SU-DHL-6 (cell line): ENCODE measurements around the gene CREB5.

Source experiments
- H2AFZ ChIP-seq: fragments of 200-600 bp; sonication (generic); 2 replicates; pipeline ENCODE4 v1.6.1; 2014; ENCODE audit warnings: low read depth, mild to moderate bottlenecking, moderate library complexity, mixed read lengths, antibody characterized with exemption, low read length; ENCODE audit not compliant: severe bottlenecking
- H3F3A ChIP-seq: fragments of 200-600 bp; shearing (Covaris generic); 2 replicates; pipeline ENCODE4 v1.6.0; 2016; ENCODE audit warnings: antibody characterized with exemption, mild to moderate bottlenecking; ENCODE audit not compliant: insufficient read depth
- H3K27ac ChIP-seq: fragments of 200-600 bp; sonication (generic); 2 replicates; pipeline ENCODE4 v1.5.1; 2016; ENCODE audit warnings: low read depth, mild to moderate bottlenecking, low read length, moderate library complexity, mixed read lengths
- H3K27me3 ChIP-seq: fragments of 200-600 bp; sonication (generic), shearing (Covaris generic); 2 replicates; pipeline ENCODE4 v1.6.0; 2014; ENCODE audit warnings: mild to moderate bottlenecking, low read length
- H3K36me3 ChIP-seq: fragments of 200-600 bp; sonication (generic); 2 replicates; pipeline ENCODE4 v1.6.1; 2014; ENCODE audit warnings: mild to moderate bottlenecking, low read length, mixed read lengths
- H3K4me2 ChIP-seq: fragments of 300-600, 200-600 bp; shearing (Covaris generic), sonication (generic); 2 replicates; pipeline ENCODE4 v1.6.0; 2014; ENCODE audit warnings: low read length, low read depth, mild to moderate bottlenecking; ENCODE audit not compliant: poor library complexity, severe bottlenecking
- H3K4me3 ChIP-seq: fragments of 200-600 bp; sonication (generic); 2 replicates; pipeline ENCODE4 v1.5.1; 2014; ENCODE audit warnings: antibody characterized with exemption, low read length, mild to moderate bottlenecking, mixed read lengths; ENCODE audit not compliant: insufficient read depth, poor library complexity, severe bottlenecking
- H3K79me2 ChIP-seq: fragments of 200-600 bp; sonication (generic); 2 replicates; pipeline ENCODE4 v1.6.1; 2014; ENCODE audit warnings: mild to moderate bottlenecking, low read length, moderate library complexity; ENCODE audit not compliant: insufficient read depth
- H3K9ac ChIP-seq: fragments of 200-600 bp; sonication (generic); 2 replicates; pipeline ENCODE4 v1.7.0; 2014; ENCODE audit warnings: mild to moderate bottlenecking, low read length
- H3K9me2 ChIP-seq: fragments of 200-600 bp; sonication (generic); replicated peaks from 2 replicates; pipeline ENCODE4 v1.6.1; 2014; ENCODE audit warnings: low read length; ENCODE audit not compliant: insufficient read depth
- H3K9me3 ChIP-seq: fragments of 200-600 bp; sonication (generic); 2 replicates; pipeline ENCODE4 v1.6.1; 2014; ENCODE audit warnings: low read length, mixed read lengths; ENCODE audit not compliant: insufficient read depth
- H4K20me1 ChIP-seq: fragments of 200-600 bp; sonication (generic); 2 replicates; pipeline ENCODE4 v1.6.1; 2014; ENCODE audit warnings: low read depth, mild to moderate bottlenecking, antibody characterized with exemption, low read length, moderate library complexity, mixed read lengths
- EZH2phosphoT487 ChIP-seq: fragments of 200-600 bp; sonication (generic), shearing (Covaris generic); conservative IDR thresholded peaks from 2 replicates; pipeline ENCODE4 v1.6.1; 2018; ENCODE audit warnings: mild to moderate bottlenecking, antibody characterized with exemption, low read length, moderate library complexity, mixed read lengths
- TF ChIP-seq, protein P1 (sequence below): fragments of 200-600 bp; sonication (generic); IDR thresholded peaks from one replicate; pipeline ENCODE4 v1.5.1; 2017; ENCODE audit warnings: antibody characterized with exemption, mild to moderate bottlenecking, low read length, moderate library complexity; ENCODE audit not compliant: insufficient read depth, poor library complexity, severe bottlenecking

The CREB5 gene

DNA sequence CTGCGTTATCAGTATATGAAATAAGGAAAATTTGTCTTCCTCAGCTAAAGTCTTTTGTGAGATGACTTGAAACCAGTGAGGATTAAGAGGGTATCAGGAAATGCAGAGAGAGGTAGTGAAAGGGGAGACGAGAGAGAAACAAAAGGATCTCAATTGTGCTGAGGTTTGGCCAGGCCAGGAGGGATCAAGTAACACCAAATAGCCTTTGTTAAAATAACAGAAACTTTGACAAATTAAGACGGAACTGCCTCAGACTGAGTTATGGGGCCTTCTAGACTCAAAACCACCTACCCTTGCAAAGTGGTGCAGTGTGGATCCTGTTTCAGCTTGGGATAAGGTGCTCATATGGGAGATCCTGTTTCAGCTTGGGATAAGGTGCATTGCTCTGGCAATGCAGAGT lies 263.1 kb downstream of the CREB5 start:
- Histone ChIP-seq H3K9me2 (no peaks in the 10 kb centered on the region), H3K4me2 (no peak overlapping the region), H3K27me3 (no peaks in the 10 kb centered on the region), H4K20me1 (no peaks in the 10 kb centered on the region), H3F3A (no peaks in the 10 kb centered on the region), H3K9me3 (no peaks in the 10 kb centered on the region), H3K9ac (no peak overlapping the region), H2AFZ (no peak overlapping the region), H3K79me2 (no peaks in the 10 kb centered on the region), H3K36me3 (no peaks in the 10 kb centered on the region), H3K4me3 (no peak overlapping the region), H3K27ac (no peak overlapping the region)
- TF ChIP-seq, protein P1, sequence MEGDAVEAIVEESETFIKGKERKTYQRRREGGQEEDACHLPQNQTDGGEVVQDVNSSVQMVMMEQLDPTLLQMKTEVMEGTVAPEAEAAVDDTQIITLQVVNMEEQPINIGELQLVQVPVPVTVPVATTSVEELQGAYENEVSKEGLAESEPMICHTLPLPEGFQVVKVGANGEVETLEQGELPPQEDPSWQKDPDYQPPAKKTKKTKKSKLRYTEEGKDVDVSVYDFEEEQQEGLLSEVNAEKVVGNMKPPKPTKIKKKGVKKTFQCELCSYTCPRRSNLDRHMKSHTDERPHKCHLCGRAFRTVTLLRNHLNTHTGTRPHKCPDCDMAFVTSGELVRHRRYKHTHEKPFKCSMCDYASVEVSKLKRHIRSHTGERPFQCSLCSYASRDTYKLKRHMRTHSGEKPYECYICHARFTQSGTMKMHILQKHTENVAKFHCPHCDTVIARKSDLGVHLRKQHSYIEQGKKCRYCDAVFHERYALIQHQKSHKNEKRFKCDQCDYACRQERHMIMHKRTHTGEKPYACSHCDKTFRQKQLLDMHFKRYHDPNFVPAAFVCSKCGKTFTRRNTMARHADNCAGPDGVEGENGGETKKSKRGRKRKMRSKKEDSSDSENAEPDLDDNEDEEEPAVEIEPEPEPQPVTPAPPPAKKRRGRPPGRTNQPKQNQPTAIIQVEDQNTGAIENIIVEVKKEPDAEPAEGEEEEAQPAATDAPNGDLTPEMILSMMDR: no peak
- no peak for TF ChIP-seq EZH2phosphoT487

DNA sequence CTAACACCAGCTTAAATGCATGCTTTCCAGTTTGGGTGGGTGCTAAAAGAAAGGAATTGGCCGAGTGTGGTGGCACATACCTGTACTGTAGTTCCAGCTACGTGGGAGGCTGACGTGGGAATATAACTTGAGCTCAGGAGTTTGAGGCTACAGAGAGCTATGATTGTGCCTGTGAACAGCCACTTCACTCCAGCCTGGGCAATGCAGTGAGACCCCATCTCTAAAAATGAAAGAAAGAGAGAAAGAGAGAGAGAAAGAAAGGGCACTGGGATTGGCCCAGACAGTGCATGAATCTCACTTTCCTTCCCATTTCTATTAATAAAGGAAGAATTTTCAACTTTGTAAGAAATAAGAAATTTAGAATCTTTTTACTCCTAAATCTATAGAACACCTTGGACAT lies 265.4 kb downstream of the CREB5 start:
- Histone ChIP-seq H3K9ac (no peak overlapping the region), H3K27ac (no peak overlapping the region), H2AFZ (no peak overlapping the region), H4K20me1 (no peaks in the 10 kb centered on the region), H3K4me3 (no peak overlapping the region), H3K4me2 (no peak overlapping the region), H3K9me2 (no peaks in the 10 kb centered on the region), H3K27me3 (no peaks in the 10 kb centered on the region), H3K9me3 (no peaks in the 10 kb centered on the region), H3F3A (no peaks in the 10 kb centered on the region), H3K36me3 (no peaks in the 10 kb centered on the region), H3K79me2 (no peaks in the 10 kb centered on the region)
- TF ChIP-seq, protein P1: no peak
- no peak for TF ChIP-seq EZH2phosphoT487

DNA sequence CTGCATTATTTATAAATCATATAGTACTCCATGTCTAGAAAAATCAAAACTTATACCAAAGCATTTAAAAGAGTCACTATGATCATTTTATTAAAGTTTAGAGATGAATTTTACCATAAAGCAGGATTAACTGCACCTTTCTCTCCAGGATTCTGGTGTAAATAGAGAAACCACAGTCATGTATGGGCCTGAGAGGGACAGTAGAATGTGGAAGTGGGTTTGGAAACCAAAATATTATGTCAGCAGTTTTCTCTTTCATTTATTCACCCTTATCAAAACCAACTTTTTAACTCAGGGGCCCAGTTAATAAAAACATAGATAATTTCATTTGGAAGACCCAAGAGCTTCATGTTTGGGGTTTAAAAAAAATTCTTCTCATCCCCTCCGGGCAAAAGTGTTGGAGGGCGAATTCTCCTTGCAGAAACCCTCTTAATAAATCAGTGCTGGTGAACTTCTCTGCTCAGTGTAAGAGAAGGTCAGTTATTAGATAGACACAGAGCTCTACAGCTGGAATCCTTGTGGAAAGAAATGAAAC lies 266.2 kb downstream of the CREB5 start:
- no peak overlapping the region for H3K27ac ChIP-seq
- no peaks in the 10 kb centered on the region for H3F3A ChIP-seq
- H2AFZ ChIP-seq: no peak overlapping the region
- H3K9me2 ChIP-seq: no peaks in the 10 kb centered on the region
- H3K9ac ChIP-seq: no peak overlapping the region
- no peaks in the 10 kb centered on the region for H3K79me2 ChIP-seq
- H3K4me3 ChIP-seq: no peak overlapping the region
- TF ChIP-seq, protein P1: no peak
- no peak for TF ChIP-seq EZH2phosphoT487
- no peak overlapping the region for H3K4me2 ChIP-seq
- H3K27me3 ChIP-seq: no peaks in the 10 kb centered on the region
- no peaks in the 10 kb centered on the region for H3K9me3 ChIP-seq
- no peaks in the 10 kb centered on the region for H3K36me3 ChIP-seq
- no peaks in the 10 kb centered on the region for H4K20me1 ChIP-seq
